GM19025 (cell line): ENCODE results near the gene NOTO.
"Not testable (repeated sequence)": the region's sequence is repeated elsewhere in the genome, so short reads cannot be mapped to it uniquely, and the experiment has no call there.

ENCODE experiments used
- ATAC-seq: cut with Tn5 transposase; IDR thresholded peaks from one replicate; pipeline ENCODE4 v1.9.1; 2021; ENCODE audit warnings: mild to moderate bottlenecking, low read depth, moderate library complexity; ENCODE audit not compliant: unreplicated experiment

NOTO gene

GRCh38 chr2:73202156-73203054 lies at the start of gene NOTO:
Gene NOTO (plus strand): TSS chr2:73202574. CDS start chr2:73202667, 93 bp downstream.
- no peak for ATAC-seq

DNA sequence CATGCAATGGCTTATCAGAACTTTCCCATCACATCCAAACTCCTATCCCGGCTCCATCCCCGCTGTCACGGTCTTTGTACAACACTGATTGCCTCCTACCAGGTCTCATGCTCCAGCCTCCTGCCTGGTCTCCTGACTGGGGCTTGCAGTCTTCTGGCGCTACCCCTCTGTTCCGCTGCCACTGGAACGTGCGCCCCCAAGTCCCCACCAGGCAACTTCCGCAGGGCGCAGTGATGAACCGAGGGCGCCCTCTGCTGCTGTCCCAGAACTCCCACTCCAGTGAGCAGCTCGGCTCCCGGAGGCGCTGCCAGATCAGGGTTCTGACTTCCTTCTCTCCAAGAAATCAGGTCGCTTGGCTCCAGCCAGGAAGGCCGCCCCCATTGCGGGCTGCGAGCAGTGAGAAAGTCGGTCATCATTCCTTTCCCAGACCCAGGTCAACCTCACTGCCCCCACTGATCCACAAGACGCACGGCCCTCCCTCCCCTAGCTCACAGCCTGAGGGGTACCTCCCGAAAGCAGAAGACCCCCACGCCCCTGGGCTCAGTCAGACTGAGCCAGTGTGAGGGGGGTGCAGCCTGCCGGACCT lies 45.7 kb upstream of the NOTO start:
- no peak for ATAC-seq

DNA sequence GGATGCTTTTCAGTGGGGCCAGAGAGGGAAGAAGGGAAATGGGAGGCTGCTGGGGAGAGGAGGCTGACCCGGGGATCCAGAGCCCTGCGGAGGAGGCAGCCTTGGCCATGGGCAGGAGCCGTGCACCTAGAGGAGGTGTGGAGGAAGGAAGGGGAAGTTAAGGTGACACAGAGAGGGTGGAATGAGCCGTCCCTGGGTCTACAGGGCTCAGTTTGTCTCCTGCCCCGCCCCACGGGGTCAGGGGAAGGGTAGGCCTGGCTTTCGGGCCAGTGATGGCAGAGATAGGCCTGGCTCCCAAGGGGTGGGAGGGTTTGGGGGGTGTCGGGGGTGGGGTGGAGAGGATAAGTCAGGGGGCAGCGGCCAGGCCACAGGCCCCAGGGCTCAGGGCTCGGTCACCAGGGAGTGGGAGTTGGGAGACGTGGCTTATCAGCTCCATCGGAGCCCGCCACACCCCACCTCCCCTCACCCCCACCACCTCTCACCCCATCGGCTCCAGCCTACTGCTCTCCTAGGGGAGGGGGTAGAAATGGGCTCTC lies 39.5 kb upstream of the NOTO start:
- no peak for ATAC-seq

DNA sequence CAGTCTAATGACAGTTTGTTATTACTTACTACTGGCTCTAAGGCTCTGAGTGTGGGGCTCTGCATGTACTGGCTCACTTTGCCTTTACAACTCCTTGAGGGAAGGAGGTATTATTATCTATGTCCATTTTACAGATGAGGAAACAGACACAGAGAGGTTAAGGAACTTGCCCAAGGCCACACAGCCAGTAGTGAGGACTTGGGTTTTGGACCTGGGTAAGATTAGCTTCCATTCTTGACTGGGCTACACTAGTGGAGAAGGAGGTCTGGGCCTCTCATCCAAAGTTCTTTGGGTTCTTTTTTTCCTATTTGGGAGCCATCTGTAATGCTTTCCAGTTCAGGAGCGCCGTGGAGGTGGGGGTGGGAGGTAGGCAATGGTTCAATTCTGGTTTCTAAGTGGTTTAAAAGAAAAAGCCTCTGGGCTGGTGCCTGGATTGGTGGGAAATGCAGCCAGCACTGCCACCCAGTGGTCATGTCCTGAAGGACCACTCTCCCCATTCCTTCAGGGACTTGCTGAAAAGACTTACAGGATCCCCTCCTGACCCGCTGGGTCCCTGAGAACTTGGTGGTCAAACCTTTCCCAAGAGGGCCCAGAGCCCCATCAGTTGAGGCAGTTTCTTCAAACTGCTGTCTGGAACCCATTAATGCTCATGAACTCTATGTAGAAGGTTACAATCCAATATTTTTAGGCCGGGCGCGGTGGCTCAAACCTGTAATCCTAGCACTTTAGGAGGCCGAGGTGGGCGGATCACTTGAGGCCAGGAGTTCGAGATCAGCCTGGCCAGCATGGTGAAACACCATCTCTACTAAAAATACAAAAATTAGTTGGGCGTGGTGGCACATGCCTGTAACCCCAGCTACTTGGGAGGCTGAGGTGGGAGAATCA lies 38.6 kb upstream of the NOTO start:
- ATAC-seq = peak; percentile 78

DNA sequence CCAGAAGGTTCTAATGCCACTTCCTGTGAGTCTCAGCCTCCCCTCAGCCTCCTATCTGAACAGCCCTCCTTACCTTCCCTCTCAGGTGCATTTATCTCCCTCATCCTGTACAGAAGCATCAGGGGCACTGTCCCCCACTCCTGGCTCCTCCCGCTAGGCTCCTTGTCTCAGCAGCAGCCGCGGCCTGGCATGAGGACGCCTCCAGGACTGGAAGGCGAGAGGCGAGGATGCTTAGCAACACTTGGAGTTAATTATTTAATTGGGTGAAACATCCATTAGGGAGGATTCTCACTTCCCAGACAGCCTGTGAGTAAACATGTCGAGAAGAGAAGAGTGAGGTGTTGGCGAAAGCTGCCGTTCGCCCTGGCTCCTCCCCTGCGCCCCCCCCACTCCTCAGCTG lies 36.4 kb upstream of the NOTO start:
- ATAC-seq = not testable (repeated sequence)

- not testable (repeated sequence) for ATAC-seq
These were observed 35.6 kb upstream of the NOTO start for GRCh38 chr2:73166813-73167212.

DNA sequence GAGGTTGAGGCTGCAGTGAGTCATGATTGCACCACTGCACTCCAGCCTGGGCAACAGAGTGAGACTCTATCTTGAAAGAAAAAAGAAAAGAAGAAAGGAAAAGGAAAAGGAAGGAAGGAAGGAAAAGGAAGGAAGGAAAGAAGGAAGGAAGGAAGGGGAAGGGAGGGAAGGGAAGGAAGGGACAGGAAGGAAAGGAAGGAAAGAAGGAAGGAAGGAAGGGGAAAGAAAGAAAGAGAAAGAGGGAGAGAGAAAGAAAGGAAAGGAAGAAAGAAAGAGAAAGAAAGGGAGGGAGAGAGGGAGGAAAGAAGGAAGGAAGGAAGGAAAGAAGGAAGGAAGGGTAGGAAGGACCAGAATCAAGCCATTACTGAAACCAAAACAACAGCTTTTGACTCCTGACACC lies 34.0 kb upstream of the NOTO start:
- not testable (repeated sequence) for ATAC-seq

- ATAC-seq = not testable (repeated sequence)
These were observed 32.0 kb upstream of the NOTO start for GRCh38 chr2:73170341-73170740.

- ATAC-seq = no peak
These were observed 29.4 kb upstream of the NOTO start for GRCh38 chr2:73172963-73173362.

DNA sequence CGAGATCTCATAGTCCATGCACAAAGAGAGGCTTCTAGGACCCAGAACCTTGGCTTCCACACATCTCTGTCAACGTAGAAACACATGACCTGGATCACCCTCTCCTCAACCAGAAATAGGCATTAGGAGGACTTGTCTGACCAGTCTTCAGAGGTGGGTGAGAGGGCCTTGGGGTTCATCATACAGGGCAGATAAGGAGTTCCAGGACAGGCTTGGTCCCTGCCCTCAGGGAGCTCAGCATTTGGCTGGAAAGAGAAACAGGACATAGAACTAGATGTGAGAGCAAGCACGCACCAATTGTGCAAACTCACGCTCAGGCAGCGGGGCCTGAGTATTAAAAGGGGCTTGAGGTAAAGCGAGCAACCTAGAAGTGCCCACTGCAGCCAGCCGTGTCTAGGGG lies 28.6 kb upstream of the NOTO start:
- ATAC-seq = no peak

DNA sequence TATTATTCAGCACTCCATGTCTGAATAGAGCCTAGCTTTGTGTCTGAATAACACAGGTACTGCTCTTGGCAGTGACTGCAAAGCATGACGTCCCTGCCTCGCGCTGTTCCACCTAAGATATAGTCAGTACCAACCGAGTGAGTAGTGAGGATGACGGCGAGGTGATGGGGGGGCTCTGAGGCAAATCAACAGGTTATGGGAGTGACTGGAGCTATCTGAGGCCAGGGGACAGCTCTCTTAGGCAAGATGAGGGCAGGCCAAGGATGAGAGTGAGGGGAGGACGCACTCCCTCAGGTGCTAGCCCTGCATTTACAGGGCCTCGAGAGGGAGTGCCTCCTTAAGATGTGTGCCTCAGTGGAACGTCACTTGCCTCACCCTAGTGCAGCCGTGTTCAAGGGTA lies 28.1 kb upstream of the NOTO start:
- no peak for ATAC-seq

DNA sequence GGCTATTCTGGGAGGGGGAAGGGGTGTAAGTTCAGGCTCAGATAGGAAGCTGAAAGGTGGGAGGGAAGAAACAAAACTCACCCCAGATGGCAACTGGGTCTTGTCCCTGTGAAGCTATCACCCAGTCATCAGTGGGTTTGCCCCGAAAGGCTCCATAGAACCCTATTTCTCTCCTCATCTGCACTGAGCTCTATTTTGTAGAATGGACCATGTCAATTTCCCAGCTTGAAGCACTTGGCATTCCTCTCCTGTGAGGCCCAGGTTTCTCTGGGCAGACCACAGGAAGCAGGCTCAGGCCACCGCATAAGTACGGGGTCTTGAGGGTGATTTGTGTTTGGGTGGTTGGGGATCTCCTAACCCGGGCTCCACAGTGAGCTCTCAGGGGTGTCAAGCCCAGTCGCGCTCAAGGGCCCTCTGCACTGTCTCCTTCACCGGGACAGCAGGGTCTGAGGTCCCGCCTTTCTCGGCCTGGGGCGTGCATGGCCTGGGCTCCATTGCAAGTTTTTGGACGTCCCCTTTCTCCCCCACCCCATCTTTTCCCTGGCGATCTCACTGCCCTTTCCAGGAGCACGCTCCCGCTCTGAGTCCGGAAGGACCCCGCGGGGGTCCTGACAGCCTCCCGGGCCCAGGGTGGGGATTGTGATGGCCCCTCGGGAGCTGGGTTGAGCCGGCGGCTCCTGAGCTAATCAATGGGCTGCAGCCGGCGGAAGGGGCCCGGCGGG lies 27.3 kb upstream of the NOTO start:
- ATAC-seq = no peak

DNA sequence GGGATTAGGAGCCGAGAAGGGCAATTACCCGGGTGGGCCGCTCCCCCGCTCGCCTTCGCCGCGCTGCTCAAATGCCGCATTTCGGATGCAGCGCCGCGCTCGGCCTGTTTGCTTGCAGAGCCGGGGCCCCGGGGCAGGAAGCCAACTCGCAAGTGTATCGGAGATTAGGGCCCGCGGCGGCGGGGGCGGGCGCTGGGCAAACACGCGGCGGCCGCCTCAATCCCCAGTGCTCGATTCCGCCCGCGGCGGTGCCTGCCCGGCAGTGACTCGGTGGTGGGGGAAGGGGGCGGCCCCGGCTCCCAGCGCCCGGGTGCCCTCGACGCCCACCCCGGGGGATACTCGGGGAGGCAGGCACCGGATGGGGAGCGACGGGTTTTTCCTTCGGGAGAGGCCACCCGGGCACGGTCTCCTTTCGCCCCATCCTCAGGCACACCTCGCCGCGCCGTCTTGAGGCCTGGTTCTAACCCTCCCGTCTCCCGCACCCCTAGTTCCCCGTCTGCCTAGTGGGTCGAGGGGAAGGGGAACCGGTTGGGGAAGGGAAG lies 26.6 kb upstream of the NOTO start:
- ATAC-seq = no peak

GRCh38 chr2:73176205-73176880 lies 26.0 kb upstream of the NOTO start:
- ATAC-seq = no peak

- peak; percentile 80 for ATAC-seq
These were observed 25.3 kb upstream of the NOTO start for GRCh38 chr2:73176881-73177644.

- no peak for ATAC-seq
These were observed 24.6 kb upstream of the NOTO start for GRCh38 chr2:73177645-73178255.

DNA sequence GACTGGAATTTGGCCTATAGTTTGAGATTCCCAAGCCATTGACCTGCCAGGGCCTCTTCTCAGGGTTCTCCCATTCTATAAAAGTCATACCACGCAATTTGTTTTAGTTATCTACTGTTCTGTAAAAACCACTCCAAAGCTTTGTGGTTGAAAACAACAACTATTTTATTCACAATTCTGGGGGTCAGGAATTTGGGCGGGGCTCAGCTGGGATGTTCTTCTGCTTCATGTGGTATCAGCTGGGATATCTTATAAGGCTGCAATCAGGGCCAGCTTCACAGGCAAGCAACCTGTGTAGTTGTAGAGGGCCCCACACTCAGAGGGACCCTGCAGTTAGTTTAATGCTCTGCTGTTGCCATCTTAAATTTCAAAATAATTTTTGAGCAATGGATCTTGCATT lies 16.4 kb upstream of the NOTO start:
- ATAC-seq = no peak

DNA sequence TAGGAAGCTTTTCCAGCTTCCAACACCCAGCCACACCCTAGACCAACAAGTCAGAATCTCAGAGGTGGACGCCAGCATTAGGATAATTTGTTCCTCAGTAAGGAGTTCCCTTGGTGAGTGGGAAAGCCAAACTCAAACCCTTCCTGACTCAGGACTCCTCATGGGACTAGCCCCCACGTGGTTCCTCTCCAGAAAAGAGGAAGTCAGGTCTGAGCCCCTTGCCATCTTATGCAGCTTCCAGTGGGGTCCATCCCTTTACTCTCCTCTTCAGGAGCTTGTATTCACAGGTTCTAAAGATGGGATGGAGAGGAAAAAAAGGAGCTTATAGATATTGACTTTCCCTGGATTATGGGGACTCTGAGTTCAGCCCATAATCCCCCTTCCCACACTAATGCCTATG lies 14.8 kb upstream of the NOTO start:
- ATAC-seq = no peak
